Fibroblast of the aortic adventitia (primary cell): ENCODE measurements around the gene HOXA9. TPM values are rescaled to one million over a fixed set of nuclear protein-coding genes. Genes with fewer than 3 reads are reported as not detected.

Experiments
- DNase-seq: peaks from one replicate; pipeline ENCODE4 v3.0.0-alpha.2; 2010; ENCODE audit warnings: low read depth
- H3K4me3 ChIP-seq: 2 replicates; pipeline ENCODE4 v1.5.1; 2011; ENCODE audit warnings: low read depth, mild to moderate bottlenecking, control low read depth, low read length, moderate library complexity
- total RNA-seq: library from RNA; depleted of rRNA; stranded (reverse); fragments of >200 nt; gene quantifications from 2 replicates; pipeline ENCODE4 v1.2.3, GENCODE V29; 2012; ENCODE audit warnings: low replicate concordance
- TF ChIP-seq, protein P1 (sequence below): IDR thresholded peaks from 2 replicates; pipeline ENCODE4 v1.5.1; 2011; ENCODE audit warnings: mild to moderate bottlenecking, low read length, control low read depth, inconsistent platforms; ENCODE audit not compliant: insufficient read depth

Gene HOXA9
- total RNA-seq, 1 donor, result not detected

- H3K4me3 ChIP-seq, result no peak overlapping the region
- TF ChIP-seq, protein P1, sequence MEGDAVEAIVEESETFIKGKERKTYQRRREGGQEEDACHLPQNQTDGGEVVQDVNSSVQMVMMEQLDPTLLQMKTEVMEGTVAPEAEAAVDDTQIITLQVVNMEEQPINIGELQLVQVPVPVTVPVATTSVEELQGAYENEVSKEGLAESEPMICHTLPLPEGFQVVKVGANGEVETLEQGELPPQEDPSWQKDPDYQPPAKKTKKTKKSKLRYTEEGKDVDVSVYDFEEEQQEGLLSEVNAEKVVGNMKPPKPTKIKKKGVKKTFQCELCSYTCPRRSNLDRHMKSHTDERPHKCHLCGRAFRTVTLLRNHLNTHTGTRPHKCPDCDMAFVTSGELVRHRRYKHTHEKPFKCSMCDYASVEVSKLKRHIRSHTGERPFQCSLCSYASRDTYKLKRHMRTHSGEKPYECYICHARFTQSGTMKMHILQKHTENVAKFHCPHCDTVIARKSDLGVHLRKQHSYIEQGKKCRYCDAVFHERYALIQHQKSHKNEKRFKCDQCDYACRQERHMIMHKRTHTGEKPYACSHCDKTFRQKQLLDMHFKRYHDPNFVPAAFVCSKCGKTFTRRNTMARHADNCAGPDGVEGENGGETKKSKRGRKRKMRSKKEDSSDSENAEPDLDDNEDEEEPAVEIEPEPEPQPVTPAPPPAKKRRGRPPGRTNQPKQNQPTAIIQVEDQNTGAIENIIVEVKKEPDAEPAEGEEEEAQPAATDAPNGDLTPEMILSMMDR, result no peak
- no peak for DNase-seq
These were observed 3.4 kb downstream of the HOXA9 start for GRCh38 chr7:27161721-27162560.

DNA sequence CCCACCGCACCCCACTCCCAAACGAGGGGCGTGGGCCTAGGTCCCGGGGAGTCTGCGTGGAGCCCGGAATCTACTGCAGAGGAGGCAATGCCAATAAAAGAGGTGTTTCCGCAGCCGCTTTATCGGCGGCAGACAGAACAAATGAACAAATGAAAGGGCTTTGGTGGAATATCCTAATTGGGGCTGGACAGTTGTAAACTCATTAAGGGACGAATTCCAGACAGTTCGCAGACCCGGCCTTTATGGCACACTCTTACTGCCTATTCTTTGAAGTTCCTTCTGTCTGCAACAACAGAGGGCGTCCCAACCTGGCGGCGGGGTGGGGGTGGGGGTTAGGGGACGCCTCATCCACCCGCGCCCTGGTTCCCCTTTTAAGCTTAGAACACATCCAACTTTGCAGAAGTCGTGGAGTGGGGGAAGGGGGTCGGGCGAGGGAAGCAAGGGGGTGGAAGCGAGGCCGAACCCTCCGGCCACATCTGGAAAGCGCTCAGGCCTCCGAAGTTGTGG, 4.1 kb downstream of the HOXA9 start:
- TF ChIP-seq, protein P1, result no peak
- no peak for DNase-seq
- H3K4me3 ChIP-seq, result peak overlapping the region; percentile 67

GRCh38 chr7:27160546-27161213, 4.7 kb downstream of the HOXA9 start:
- H3K4me3 ChIP-seq, result peak overlapping the region; percentile 67
- TF ChIP-seq, protein P1, result peak; percentile 96
- peak; percentile 78 for DNase-seq

- TF ChIP-seq, protein P1, result no peak
- H3K4me3 ChIP-seq, result no peak overlapping the region
- DNase-seq, result no peak
These were observed 5.2 kb downstream of the HOXA9 start for GRCh38 chr7:27160145-27160545.

GRCh38 chr7:27159266-27160144, 5.8 kb downstream of the HOXA9 start:
- TF ChIP-seq, protein P1, result no peak
- H3K4me3 ChIP-seq, result no peak overlapping the region

GRCh38 chr7:27158436-27159265, 6.7 kb downstream of the HOXA9 start:
- H3K4me3 ChIP-seq, result no peak overlapping the region
- no peak for DNase-seq
- TF ChIP-seq, protein P1, result no peak

More at GRCh38 chr7:27159266-27160144, 5.8 kb downstream of the HOXA9 start:
- DNase-seq, result no peak
